A549 (cell line): Measurements from ENCODE around the gene MMP27.

Source experiments
- CEBPB ChIP-seq, 2 experiments: fragments of >200 bp in 1 of 2; sonication (Bioruptor Twin) in 1 of 2; formaldehyde crosslinking in 1 of 2; IDR thresholded peaks; 2 replicates each; pipeline ENCODE4 v1.6.1; 2012 to 2016
- CHD2 ChIP-seq: fragments of 150-350 bp; IDR thresholded peaks from 2 replicates; pipeline ENCODE4 v1.6.1; 2014; ENCODE audit warnings: low read length; ENCODE audit not compliant: partially characterized antibody
- EP300 ChIP-seq, 2 experiments: fragments of >200 bp; sonication (Bioruptor Twin); formaldehyde crosslinking; IDR thresholded peaks; 2 replicates in 1 of 2; 3 replicates in 1 of 2; pipeline ENCODE4 v1.6.1; 2016 to 2017
- ESRRA ChIP-seq: fragments of 150-350 bp; IDR thresholded peaks from 2 replicates; pipeline ENCODE4 v1.6.1; 2014; ENCODE audit warnings: mild to moderate bottlenecking, low read length, borderline replicate concordance
- JUNB ChIP-seq: fragments of >200 bp; sonication (Bioruptor Twin); formaldehyde crosslinking; IDR thresholded peaks from 2 replicates; pipeline ENCODE4 v1.6.1; 2016
- MAFK ChIP-seq: fragments of 450-650 bp; IDR thresholded peaks from 2 replicates; pipeline ENCODE4 v1.6.1; 2014; ENCODE audit not compliant: partially characterized antibody
- MYC ChIP-seq: IDR thresholded peaks from 2 replicates; pipeline ENCODE4 v1.6.1; 2012; ENCODE audit warnings: mild to moderate bottlenecking, inconsistent platforms, low read length, improper control_type of control experiment, borderline replicate concordance
- PHF8 ChIP-seq: fragments of 200-600 bp; sonication (generic); IDR thresholded peaks from 2 replicates; pipeline ENCODE4 v1.6.1; 2016; ENCODE audit warnings: low read depth, mild to moderate bottlenecking, antibody characterized with exemption, moderate library complexity, borderline replicate concordance
- POLR2A ChIP-seq: IDR thresholded peaks from 2 replicates; pipeline ENCODE4 v1.6.1; 2012; ENCODE audit warnings: mild to moderate bottlenecking, low read length
- TP53 ChIP-seq: fragments of 250-450 bp; sonication (Bioruptor Pico); IDR thresholded peaks from 2 replicates; pipeline ENCODE4 v1.5.0; 2021; ENCODE audit warnings: mild to moderate bottlenecking, moderate library complexity
- TF ChIP-seq, protein P1 (sequence below): fragments of >200 bp; sonication (Bioruptor Twin); formaldehyde crosslinking; IDR thresholded peaks from 3 replicates; pipeline ENCODE4 v1.5.1; 2016

DNA sequence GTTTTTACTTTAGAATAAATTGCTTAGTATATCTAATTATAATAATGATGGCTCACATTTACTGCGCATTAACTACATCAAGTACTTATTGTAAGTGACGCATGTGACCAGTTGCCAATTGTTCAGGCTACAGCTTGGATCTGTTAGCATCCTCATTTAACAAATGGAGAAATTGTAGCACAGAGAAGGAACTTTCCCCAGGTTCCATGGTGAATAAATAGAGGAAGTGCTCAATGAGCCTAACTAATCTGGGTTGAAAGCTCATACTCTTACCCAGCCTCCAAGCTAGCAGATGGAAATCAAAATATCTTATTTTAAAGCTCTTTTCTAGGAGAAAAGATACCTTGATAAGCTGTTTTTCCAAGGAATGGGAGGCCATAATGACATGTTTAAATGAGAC, 19.8 kb downstream of the MMP27 start:
- no peak for TF ChIP-seq MYC
- TF ChIP-seq, protein P1, sequence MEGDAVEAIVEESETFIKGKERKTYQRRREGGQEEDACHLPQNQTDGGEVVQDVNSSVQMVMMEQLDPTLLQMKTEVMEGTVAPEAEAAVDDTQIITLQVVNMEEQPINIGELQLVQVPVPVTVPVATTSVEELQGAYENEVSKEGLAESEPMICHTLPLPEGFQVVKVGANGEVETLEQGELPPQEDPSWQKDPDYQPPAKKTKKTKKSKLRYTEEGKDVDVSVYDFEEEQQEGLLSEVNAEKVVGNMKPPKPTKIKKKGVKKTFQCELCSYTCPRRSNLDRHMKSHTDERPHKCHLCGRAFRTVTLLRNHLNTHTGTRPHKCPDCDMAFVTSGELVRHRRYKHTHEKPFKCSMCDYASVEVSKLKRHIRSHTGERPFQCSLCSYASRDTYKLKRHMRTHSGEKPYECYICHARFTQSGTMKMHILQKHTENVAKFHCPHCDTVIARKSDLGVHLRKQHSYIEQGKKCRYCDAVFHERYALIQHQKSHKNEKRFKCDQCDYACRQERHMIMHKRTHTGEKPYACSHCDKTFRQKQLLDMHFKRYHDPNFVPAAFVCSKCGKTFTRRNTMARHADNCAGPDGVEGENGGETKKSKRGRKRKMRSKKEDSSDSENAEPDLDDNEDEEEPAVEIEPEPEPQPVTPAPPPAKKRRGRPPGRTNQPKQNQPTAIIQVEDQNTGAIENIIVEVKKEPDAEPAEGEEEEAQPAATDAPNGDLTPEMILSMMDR: no peak
- no peak for TF ChIP-seq MAFK
- no peak for TF ChIP-seq EP300 (IDR thresholded peaks at IDR 0.05)
- TF ChIP-seq TP53 (CRISPR knock-in tag): no peak
- TF ChIP-seq JUNB: no peak
- TF ChIP-seq CHD2: no peak
- no peak for TF ChIP-seq CEBPB (IDR thresholded peaks at IDR 0.05)
- no peak for TF ChIP-seq POLR2A
- TF ChIP-seq ESRRA: no peak
- no peak for TF ChIP-seq PHF8
